OCI-LY1 (cell line): ENCODE data around the gene ICE1.

Experiments used
- H2AFZ ChIP-seq: fragments of 200-600 bp; sonication (generic), shearing (Covaris generic); 2 replicates; pipeline ENCODE4 v1.6.0; 2014; ENCODE audit warnings: antibody characterized with exemption, mild to moderate bottlenecking, low read length
- H3F3A ChIP-seq: fragments of 200-600 bp; sonication (generic), shearing (Covaris generic); 2 replicates; pipeline ENCODE4 v1.6.0; 2014; ENCODE audit warnings: mild to moderate bottlenecking, antibody characterized with exemption, low read length, moderate library complexity; ENCODE audit not compliant: insufficient read depth
- H3K27ac ChIP-seq: fragments of 200-600 bp; sonication (generic); 2 replicates; pipeline ENCODE4 v1.5.1; 2014; ENCODE audit warnings: low read length, mixed run types, mild to moderate bottlenecking, low read depth; ENCODE audit not compliant: poor library complexity, severe bottlenecking
- H3K27me3 ChIP-seq: fragments of 200-600 bp; sonication (generic); 2 replicates; pipeline ENCODE4 v1.6.0; 2014; ENCODE audit warnings: antibody characterized with exemption, mild to moderate bottlenecking, low read length, moderate library complexity; ENCODE audit not compliant: insufficient read depth
- H3K36me3 ChIP-seq: fragments of 200-600 bp; sonication (generic); 2 replicates; pipeline ENCODE4 v1.6.1; 2014; ENCODE audit warnings: mild to moderate bottlenecking, antibody characterized with exemption, low read length, moderate library complexity, mixed read lengths; ENCODE audit not compliant: insufficient read depth
- H3K4me1 ChIP-seq: fragments of 200-600 bp; sonication (generic); 2 replicates; pipeline ENCODE4 v1.5.1; 2014; ENCODE audit warnings: mild to moderate bottlenecking, low read length, moderate library complexity; ENCODE audit not compliant: insufficient read depth, severe bottlenecking
- H3K4me2 ChIP-seq: fragments of 200-600 bp; sonication (generic), shearing (Covaris generic); 2 replicates; pipeline ENCODE4 v1.6.1; 2014; ENCODE audit warnings: low read length
- H3K4me3 ChIP-seq: fragments of 200-600 bp; sonication (generic); 2 replicates; pipeline ENCODE4 v1.5.1; 2014; ENCODE audit warnings: low read length, low read depth, mild to moderate bottlenecking, mixed read lengths; ENCODE audit not compliant: poor library complexity, severe bottlenecking
- H3K79me2 ChIP-seq: fragments of 200-600 bp; shearing (Covaris generic); 2 replicates; pipeline ENCODE4 v1.6.1; 2016; ENCODE audit warnings: mixed run types, low read length, mixed read lengths; ENCODE audit not compliant: insufficient read depth
- H3K9ac ChIP-seq: fragments of 200-600 bp; sonication (generic), shearing (Covaris generic); 2 replicates; pipeline ENCODE4 v1.6.1; 2014; ENCODE audit warnings: mild to moderate bottlenecking, low read length, mixed read lengths
- H3K9me2 ChIP-seq: fragments of 200-600 bp; sonication (generic), shearing (Covaris generic); 2 replicates; pipeline ENCODE4 v1.6.1; 2014; ENCODE audit warnings: low read depth, mild to moderate bottlenecking, low read length, mixed read lengths
- H3K9me3 ChIP-seq: fragments of 200-600 bp; shearing (Covaris generic); 2 replicates; pipeline ENCODE4 v1.6.1; 2014; ENCODE audit warnings: low read length, mixed read lengths
- H4K20me1 ChIP-seq: fragments of 200-600 bp; sonication (generic), shearing (Covaris generic); 2 replicates; pipeline ENCODE4 v1.6.0; 2016; ENCODE audit warnings: mild to moderate bottlenecking, low read length; ENCODE audit not compliant: insufficient read depth
- CTCF ChIP-seq: fragments of 200-600 bp; sonication (generic), shearing (Covaris generic); IDR thresholded peaks from 2 replicates; pipeline ENCODE4 v1.5.1; 2017; ENCODE audit warnings: mild to moderate bottlenecking, antibody characterized with exemption, low read length, moderate library complexity, mixed read lengths
- EZH2 ChIP-seq: fragments of 200-600 bp; sonication (generic), shearing (Covaris generic); IDR thresholded peaks from 2 replicates; pipeline ENCODE4 v1.8.0; 2017; ENCODE audit warnings: borderline replicate concordance, mixed run types, mild to moderate bottlenecking, antibody characterized with exemption, low read length, moderate library complexity, mixed read lengths

Gene ICE1

GRCh38 chr5:5403741-5404140 is 18.7 kb upstream of the ICE1 start:
- Histone ChIP-seq H3K27me3 (no peaks in the 10 kb centered on the region), H3K9me3 (peaks cover 2% of the 10 kb centered on the region; the same call in 1 of the 2 replicates), H3K27ac (no peak overlapping the region), H3K79me2 (no peaks in the 10 kb centered on the region), H4K20me1 (no peaks in the 10 kb centered on the region), H3K9me2 (no peaks in the 10 kb centered on the region), H2AFZ (no peak overlapping the region), H3K4me3 (no peak overlapping the region), H3K4me2 (no peak overlapping the region), H3K4me1 (no peaks in the 10 kb centered on the region), H3F3A (no peaks in the 10 kb centered on the region), H3K36me3 (no peaks in the 10 kb centered on the region), H3K9ac (no peak overlapping the region)
- no peak for TF ChIP-seq CTCF
- no peak for TF ChIP-seq EZH2

GRCh38 chr5:5404381-5404780 is 18.1 kb upstream of the ICE1 start:
- Histone ChIP-seq H2AFZ (no peak overlapping the region), H3K4me1 (no peaks in the 10 kb centered on the region), H3K27ac (no peak overlapping the region), H3F3A (no peaks in the 10 kb centered on the region), H3K4me2 (no peak overlapping the region), H3K36me3 (no peaks in the 10 kb centered on the region), H3K9me3 (peaks cover 5% of the 10 kb centered on the region), H3K27me3 (no peaks in the 10 kb centered on the region), H3K79me2 (no peaks in the 10 kb centered on the region), H4K20me1 (no peaks in the 10 kb centered on the region), H3K4me3 (no peak overlapping the region), H3K9me2 (no peaks in the 10 kb centered on the region), H3K9ac (no peak overlapping the region)
- TF ChIP-seq EZH2 (no peak), CTCF (no peak)

GRCh38 chr5:5405441-5405840 is 17.0 kb upstream of the ICE1 start:
- H3F3A ChIP-seq, result no peaks in the 10 kb centered on the region
- no peaks in the 10 kb centered on the region for H3K9me2 ChIP-seq
- no peaks in the 10 kb centered on the region for H3K79me2 ChIP-seq
- TF ChIP-seq EZH2, result no peak
- no peak for TF ChIP-seq CTCF
- H4K20me1 ChIP-seq, result no peaks in the 10 kb centered on the region
- H3K4me1 ChIP-seq, result no peaks in the 10 kb centered on the region
- H3K27me3 ChIP-seq, result no peaks in the 10 kb centered on the region
- H3K36me3 ChIP-seq, result no peaks in the 10 kb centered on the region
- peaks cover 11% of the 10 kb centered on the region for H3K9me3 ChIP-seq
- no peak overlapping the region for H2AFZ ChIP-seq
- H3K4me3 ChIP-seq, result no peak overlapping the region
- no peak overlapping the region for H3K4me2 ChIP-seq
- H3K27ac ChIP-seq, result no peak overlapping the region
- no peak overlapping the region for H3K9ac ChIP-seq
